CD14-positive monocyte (primary cell): Measurements from ENCODE around the gene SIPA1. TPM values are rescaled to one million over a fixed set of nuclear protein-coding genes. Genes with fewer than 3 reads are reported as not detected.

Experiments used
- DNase-seq, 3 donors: peaks; one replicate each; pipeline ENCODE4 v3.0.0-alpha.2; 2011 to 2022
- H2AFZ ChIP-seq: 2 replicates; pipeline ENCODE4 v1.6.0; 2012; ENCODE audit warnings: mild to moderate bottlenecking, low read depth, low read length, inconsistent platforms; ENCODE audit not compliant: insufficient read depth, poor library complexity, severe bottlenecking
- H3K27ac ChIP-seq, 2 donors: 1 replicate in 1 of 2; 2 replicates in 1 of 2; pipeline ENCODE4 v1.5.1; 2012 to 2013; ENCODE audit warnings: low read length in 2 of 2, control low read depth in 1 of 2, inconsistent platforms in 1 of 2, low read depth in 1 of 2, mild to moderate bottlenecking in 1 of 2
- H3K27me3 ChIP-seq, 2 donors: one replicate each; pipeline versions ENCODE4 v1.6.0 to v1.6.1; 2011 to 2013; ENCODE audit warnings: low read length in 2 of 2; ENCODE audit not compliant: control insufficient read depth in 2 of 2, insufficient read depth in 2 of 2
- H3K36me3 ChIP-seq, 2 donors: replicated peaks in 1 of 2; 1 replicate in 1 of 2; 2 replicates in 1 of 2; pipeline versions ENCODE4 v1.5.1 to v1.6.1; 2012 to 2013; ENCODE audit warnings: low read length in 2 of 2, control low read depth in 1 of 2, inconsistent platforms in 1 of 2, mild to moderate bottlenecking in 1 of 2; ENCODE audit not compliant: insufficient read depth in 2 of 2, control insufficient read depth in 1 of 2
- H3K4me1 ChIP-seq, 2 donors: 1 replicate in 1 of 2; 2 replicates in 1 of 2; pipeline versions ENCODE4 v1.5.1 to v1.6.1; 2012 to 2013; ENCODE audit warnings: low read length in 2 of 2, control low read depth in 1 of 2, inconsistent platforms in 1 of 2, mild to moderate bottlenecking in 1 of 2, moderate library complexity in 1 of 2; ENCODE audit not compliant: insufficient read depth in 2 of 2, control insufficient read depth in 1 of 2
- H3K4me2 ChIP-seq: replicated peaks from 2 replicates; pipeline ENCODE3; 2012; ENCODE audit warnings: low read length, moderate library complexity, mild to moderate bottlenecking; ENCODE audit not compliant: poor library complexity, severe bottlenecking; ENCODE audit errors: extremely low read depth
- H3K4me3 ChIP-seq, 3 experiments: fragments of 200-600 bp in 1 of 3; sonication (generic) in 1 of 3; replicated peaks in 1 of 3; 1 replicate in 2 of 3; 2 replicates in 1 of 3; pipeline ENCODE4 v1.5.1; 2011 to 2013; ENCODE audit warnings: low read length in 3 of 3, mild to moderate bottlenecking in 3 of 3, control low read depth in 2 of 3, low read depth in 2 of 3, inconsistent platforms in 1 of 3, moderate library complexity in 1 of 3
- H3K79me2 ChIP-seq: 2 replicates; pipeline ENCODE4 v1.6.0; 2012; ENCODE audit warnings: mild to moderate bottlenecking, control low read depth, inconsistent platforms, low read length, moderate library complexity; ENCODE audit not compliant: insufficient read depth
- H3K9ac ChIP-seq: 2 replicates; pipeline ENCODE4 v1.6.0; 2017; ENCODE audit warnings: low read length, mild to moderate bottlenecking; ENCODE audit not compliant: insufficient read depth, poor library complexity, severe bottlenecking
- H3K9me3 ChIP-seq, 2 donors: replicated peaks in 1 of 2; 1 replicate in 1 of 2; 2 replicates in 1 of 2; pipeline versions ENCODE4 v1.5.1 to v1.6.1; 2012 to 2013; ENCODE audit warnings: low read length in 2 of 2, control low read depth in 1 of 2; ENCODE audit not compliant: control insufficient read depth in 1 of 2, insufficient read depth in 1 of 2
- H4K20me1 ChIP-seq: 2 replicates; pipeline ENCODE4 v1.6.0; 2012; ENCODE audit warnings: mild to moderate bottlenecking, low read length, control low read depth, moderate library complexity; ENCODE audit not compliant: insufficient read depth
- H3K27ac Mint-ChIP-seq, 7 donors: one replicate each; pipeline ENCODE4 v1.8.0; 2020; ENCODE audit warnings: mild to moderate bottlenecking in 7 of 7, mixed read lengths in 7 of 7, moderate library complexity in 6 of 7, inconsistent platforms in 2 of 7
- H3K27me3 Mint-ChIP-seq, 3 donors: one replicate each; pipeline ENCODE4 v1.8.0; 2021 to 2022; ENCODE audit warnings: low read depth in 3 of 3, mild to moderate bottlenecking in 3 of 3, mixed read lengths in 3 of 3, moderate library complexity in 3 of 3, inconsistent platforms in 1 of 3
- H3K36me3 Mint-ChIP-seq, 2 donors: one replicate each; pipeline ENCODE4 v1.8.0; 2020; ENCODE audit warnings: mixed read lengths in 2 of 2, inconsistent platforms in 1 of 2, mild to moderate bottlenecking in 1 of 2
- H3K4me1 Mint-ChIP-seq: one replicate; pipeline ENCODE4 v1.8.0; 2020; ENCODE audit warnings: mild to moderate bottlenecking, mixed read lengths
- H3K4me3 Mint-ChIP-seq, 2 donors: one replicate each; pipeline ENCODE4 v1.8.0; 2020; ENCODE audit warnings: mild to moderate bottlenecking in 2 of 2, mixed read lengths in 2 of 2, moderate library complexity in 1 of 2
- H3K9me3 Mint-ChIP-seq, 7 donors: one replicate each; pipeline ENCODE4 v1.8.0; 2020 to 2022; ENCODE audit warnings: mixed read lengths in 7 of 7, mild to moderate bottlenecking in 6 of 7, moderate library complexity in 6 of 7, inconsistent platforms in 2 of 7
- WGBS: methylation state at CpG from one replicate; pipeline ENCODE4 v1.1.5; 2013; ENCODE audit warnings: missing lambda C conversion rate; ENCODE audit not compliant: insufficient coverage; 5-methylcytosine and 5-hydroxymethylcytosine counted together
- intact Hi-C, 2 donors: fragments of 100-400 bp; cut with micrococcal nuclease; formaldehyde crosslinking; loops; one replicate each; pipeline versions ENCODE4 v1.15.0 to v1.15.1; 2023
- polyA plus RNA-seq, 3 donors: library from polyadenylated mRNA; depleted of rRNA in 1 of 3; unstranded in 2 of 3; stranded (reverse) in 1 of 3; fragments of 300-500 nt in 2 of 3; fragments of >200 nt in 1 of 3; fragmentation: Illumina TruSeq in 2 of 3; gene quantifications; 1 replicate in 2 of 3; 2 replicates in 1 of 3; pipeline ENCODE4 v1.2.3, GENCODE V29; 2012 to 2021
- TF ChIP-seq, protein P1 (sequence below): fragments of 200-600 bp; IDR thresholded peaks from one replicate; pipeline ENCODE4 v1.8.0; 2022; ENCODE audit warnings: antibody characterized with exemption, mild to moderate bottlenecking

SIPA1 gene
- polyA plus RNA-seq, 3 donors = 83.4 to 110 (median 86.5) TPM

DNA sequence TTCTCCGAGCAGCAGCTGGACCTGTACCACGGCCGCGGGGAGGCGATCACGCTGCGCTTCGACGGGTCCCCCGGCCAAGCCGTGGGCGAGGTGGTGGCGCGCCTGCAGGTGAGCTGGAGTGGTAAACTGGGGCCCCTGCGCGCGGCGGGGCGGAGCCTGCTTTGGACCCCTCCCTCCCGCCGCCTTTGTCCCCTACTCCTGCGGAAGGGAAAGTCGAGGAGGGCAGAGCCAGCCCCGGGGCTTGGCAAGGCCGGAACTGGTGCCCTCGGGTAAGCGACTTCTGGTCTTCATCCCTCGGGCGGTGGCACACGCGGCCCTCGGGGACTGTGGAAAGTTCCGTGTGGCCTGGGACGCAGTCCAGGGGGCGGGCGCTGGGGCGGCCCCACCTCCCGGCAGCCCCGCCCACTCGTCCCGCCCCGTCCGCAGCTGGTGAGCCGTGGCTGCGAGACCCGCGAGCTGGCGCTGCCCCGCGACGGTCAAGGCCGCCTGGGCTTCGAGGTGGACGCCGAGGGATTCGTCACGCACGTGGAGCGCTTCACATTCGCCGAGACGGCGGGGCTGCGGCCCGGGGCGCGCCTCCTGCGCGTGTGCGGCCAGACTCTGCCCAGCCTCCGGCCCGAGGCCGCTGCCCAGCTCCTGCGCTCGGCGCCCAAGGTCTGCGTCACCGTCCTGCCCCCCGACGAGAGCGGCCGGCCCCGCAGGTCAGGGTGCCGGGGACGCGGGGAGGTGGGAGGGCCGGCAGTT is 9.2 kb downstream of the SIPA1 start:
- H3K9me3 Mint-ChIP-seq = no peaks in the 10 kb centered on the region
- H4K20me1 ChIP-seq = peaks cover 94% of the 10 kb centered on the region
- H3K36me3 Mint-ChIP-seq = peaks cover 72 to 88% of the 10 kb centered on the region in 2 donors
- WGBS = 97% methylated on average over 86 of the region's 87 CpGs
- no peak overlapping the region for H3K4me3 ChIP-seq
- H3K4me1 Mint-ChIP-seq = peaks cover 35% of the 10 kb centered on the region
- H3K9me3 ChIP-seq = no peaks in the 10 kb centered on the region
- TF ChIP-seq, protein P1, sequence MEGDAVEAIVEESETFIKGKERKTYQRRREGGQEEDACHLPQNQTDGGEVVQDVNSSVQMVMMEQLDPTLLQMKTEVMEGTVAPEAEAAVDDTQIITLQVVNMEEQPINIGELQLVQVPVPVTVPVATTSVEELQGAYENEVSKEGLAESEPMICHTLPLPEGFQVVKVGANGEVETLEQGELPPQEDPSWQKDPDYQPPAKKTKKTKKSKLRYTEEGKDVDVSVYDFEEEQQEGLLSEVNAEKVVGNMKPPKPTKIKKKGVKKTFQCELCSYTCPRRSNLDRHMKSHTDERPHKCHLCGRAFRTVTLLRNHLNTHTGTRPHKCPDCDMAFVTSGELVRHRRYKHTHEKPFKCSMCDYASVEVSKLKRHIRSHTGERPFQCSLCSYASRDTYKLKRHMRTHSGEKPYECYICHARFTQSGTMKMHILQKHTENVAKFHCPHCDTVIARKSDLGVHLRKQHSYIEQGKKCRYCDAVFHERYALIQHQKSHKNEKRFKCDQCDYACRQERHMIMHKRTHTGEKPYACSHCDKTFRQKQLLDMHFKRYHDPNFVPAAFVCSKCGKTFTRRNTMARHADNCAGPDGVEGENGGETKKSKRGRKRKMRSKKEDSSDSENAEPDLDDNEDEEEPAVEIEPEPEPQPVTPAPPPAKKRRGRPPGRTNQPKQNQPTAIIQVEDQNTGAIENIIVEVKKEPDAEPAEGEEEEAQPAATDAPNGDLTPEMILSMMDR = no peak
- H3K9ac ChIP-seq = no peak overlapping the region
- peaks cover 35% of the 10 kb centered on the region for H3K79me2 ChIP-seq
- H3K27ac ChIP-seq = no peak overlapping the region
- H3K27ac Mint-ChIP-seq = no peak overlapping the region
- peaks cover 80 to 92% of the 10 kb centered on the region in 2 donors for H3K36me3 ChIP-seq
- H3K27me3 Mint-ChIP-seq = no peaks in the 10 kb centered on the region
- DNase-seq = no peak
- H3K4me2 ChIP-seq = no peak overlapping the region
- H2AFZ ChIP-seq = no peak overlapping the region
- peaks cover 21 to 48% of the 10 kb centered on the region in 2 donors for H3K4me1 ChIP-seq
- H3K4me3 Mint-ChIP-seq = no peak overlapping the region
- no peaks in the 10 kb centered on the region for H3K27me3 ChIP-seq
- intact Hi-C loops = no loop called here

DNA sequence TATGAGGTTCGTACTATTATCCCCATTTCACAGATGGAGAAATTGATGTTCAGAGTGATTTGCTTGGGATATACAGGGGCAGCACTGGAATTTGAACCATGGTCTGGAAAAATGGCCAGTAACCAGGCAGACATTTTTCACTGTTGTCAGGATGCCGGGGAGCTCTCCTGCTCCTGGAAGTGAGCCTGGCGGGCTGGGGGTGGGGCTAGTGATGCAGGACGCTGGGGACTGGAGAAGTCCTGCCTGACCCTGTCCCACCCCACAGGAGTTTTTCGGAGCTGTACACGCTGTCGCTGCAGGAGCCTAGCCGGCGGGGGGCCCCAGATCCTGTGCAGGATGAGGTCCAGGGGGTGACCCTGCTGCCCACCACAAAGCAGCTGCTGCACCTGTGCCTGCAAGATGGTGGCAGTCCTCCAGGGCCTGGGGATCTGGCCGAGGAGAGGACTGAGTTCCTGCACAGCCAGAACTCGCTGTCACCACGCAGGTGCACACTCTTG is 11.1 kb downstream of the SIPA1 start:
- Histone ChIP-seq H3K27me3 (no peaks in the 10 kb centered on the region), H3K9me3 (no peaks in the 10 kb centered on the region), H4K20me1 (peaks cover 79% of the 10 kb centered on the region), H3K9ac (no peak overlapping the region), H3K4me3 (no peak overlapping the region), H3K27ac (no peak overlapping the region), H3K79me2 (peaks cover 21% of the 10 kb centered on the region), H3K36me3 (peaks cover 63 to 75% of the 10 kb centered on the region in 2 donors), H2AFZ (no peak overlapping the region), H3K4me2 (no peak overlapping the region), H3K4me1 (peaks cover 32 to 45% of the 10 kb centered on the region in 2 donors)
- intact Hi-C loops = no loop called here
- Mint-ChIP-seq H3K27me3 (no peaks in the 10 kb centered on the region), H3K9me3 (no peaks in the 10 kb centered on the region), H3K27ac (peak overlapping the region in 2 of 7 donors; percentile 61 to 76), H3K36me3 (peaks cover 66 to 76% of the 10 kb centered on the region in 2 donors), H3K4me3 (no peak overlapping the region), H3K4me1 (peaks cover 36% of the 10 kb centered on the region)
- WGBS = 98% methylated on average over 9 of the region's 12 CpGs
- TF ChIP-seq, protein P1 = no peak
- no peak for DNase-seq
